Lower lobe of right lung (tissue), 2 donors: ENCODE results near the gene S100A12. TPM values are rescaled to one million over a fixed set of nuclear protein-coding genes. Genes with fewer than 3 reads are reported as not detected.

Experiments used
- ATAC-seq, 2 donors: fragments of 200-7000 bp; cut with Tn5 transposase; one replicate each; pipeline ENCODE4 v1.9.1; 2020 to 2022; ENCODE audit warnings: mild to moderate bottlenecking in 2 of 2, moderate library complexity in 2 of 2
- DNase-seq: peaks from one replicate; pipeline ENCODE4 v3.0.0-alpha.2; 2020
- H3K27ac ChIP-seq: fragments of 200-600 bp; one replicate; pipeline ENCODE4 v1.8.0; 2022
- H3K27me3 ChIP-seq: fragments of 200-600 bp; one replicate; pipeline ENCODE4 v1.8.0; 2022; ENCODE audit warnings: low read depth
- H3K36me3 ChIP-seq: fragments of 200-600 bp; one replicate; pipeline ENCODE4 v1.8.0; 2022; ENCODE audit warnings: mild to moderate bottlenecking
- H3K4me1 ChIP-seq: fragments of 200-600 bp; one replicate; pipeline ENCODE4 v1.8.0; 2022
- H3K4me3 ChIP-seq: fragments of 200-600 bp; one replicate; pipeline ENCODE4 v1.8.0; 2022; ENCODE audit warnings: mild to moderate bottlenecking
- H3K9me3 ChIP-seq: fragments of 200-600 bp; one replicate; pipeline ENCODE4 v1.8.0; 2022
- intact Hi-C: fragments of 100-400 bp; cut with DNase I; formaldehyde crosslinking; loops from one replicate; pipeline ENCODE4 v1.11.0; 2022
- total RNA-seq: library from RNA; stranded (reverse); fragmentation: NEBNext Ultra II Directional; extraction: Animal tissue kit (Norgen Biotek cat#: 25700); gene quantifications from one replicate; pipeline ENCODE4 v1.2.1, GENCODE V29; 2021
- TF ChIP-seq, protein P1 (sequence below): fragments of 200-600 bp; IDR thresholded peaks from one replicate; pipeline ENCODE4 v1.8.0; 2022; ENCODE audit warnings: antibody characterized with exemption, mild to moderate bottlenecking
- donor health status: DM: no; HTN: yes; CAD: no; lungs with severe emphysema.

S100A12 gene
- total RNA-seq, 1 donor from 2014 or later, result 54.9 TPM

DNA sequence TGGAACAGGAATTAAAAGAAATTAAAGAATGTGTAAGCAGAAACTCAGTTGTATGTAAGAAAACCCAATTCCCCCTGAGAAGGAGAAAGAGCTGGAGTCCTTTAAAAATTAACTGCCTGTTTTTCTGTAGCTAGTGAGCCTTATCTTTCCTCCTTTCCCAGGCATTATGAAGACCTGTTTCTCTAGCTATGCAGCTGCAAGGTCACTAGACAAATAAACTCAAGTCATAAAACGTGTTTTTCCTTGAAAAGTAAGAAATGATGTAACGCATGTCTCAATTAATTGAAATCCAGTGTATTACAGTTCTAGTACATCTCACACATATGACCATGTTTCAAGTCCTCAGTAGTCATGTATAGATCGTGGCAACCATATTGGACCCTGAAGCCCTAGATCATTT is 5.3 kb downstream of the S100A12 start:
- DNase-seq (no peak), ATAC-seq (no peak)
- intact Hi-C loops, result no loop called here
- no peak overlapping the region for H3K4me3 ChIP-seq
- no peaks in the 10 kb centered on the region for H3K9me3 ChIP-seq
- no peaks in the 10 kb centered on the region for H3K27me3 ChIP-seq
- peaks cover 16% of the 10 kb centered on the region for H3K4me1 ChIP-seq
- no peak overlapping the region for H3K27ac ChIP-seq
- no peaks in the 10 kb centered on the region for H3K36me3 ChIP-seq
- TF ChIP-seq, protein P1, sequence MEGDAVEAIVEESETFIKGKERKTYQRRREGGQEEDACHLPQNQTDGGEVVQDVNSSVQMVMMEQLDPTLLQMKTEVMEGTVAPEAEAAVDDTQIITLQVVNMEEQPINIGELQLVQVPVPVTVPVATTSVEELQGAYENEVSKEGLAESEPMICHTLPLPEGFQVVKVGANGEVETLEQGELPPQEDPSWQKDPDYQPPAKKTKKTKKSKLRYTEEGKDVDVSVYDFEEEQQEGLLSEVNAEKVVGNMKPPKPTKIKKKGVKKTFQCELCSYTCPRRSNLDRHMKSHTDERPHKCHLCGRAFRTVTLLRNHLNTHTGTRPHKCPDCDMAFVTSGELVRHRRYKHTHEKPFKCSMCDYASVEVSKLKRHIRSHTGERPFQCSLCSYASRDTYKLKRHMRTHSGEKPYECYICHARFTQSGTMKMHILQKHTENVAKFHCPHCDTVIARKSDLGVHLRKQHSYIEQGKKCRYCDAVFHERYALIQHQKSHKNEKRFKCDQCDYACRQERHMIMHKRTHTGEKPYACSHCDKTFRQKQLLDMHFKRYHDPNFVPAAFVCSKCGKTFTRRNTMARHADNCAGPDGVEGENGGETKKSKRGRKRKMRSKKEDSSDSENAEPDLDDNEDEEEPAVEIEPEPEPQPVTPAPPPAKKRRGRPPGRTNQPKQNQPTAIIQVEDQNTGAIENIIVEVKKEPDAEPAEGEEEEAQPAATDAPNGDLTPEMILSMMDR, result no peak

DNA sequence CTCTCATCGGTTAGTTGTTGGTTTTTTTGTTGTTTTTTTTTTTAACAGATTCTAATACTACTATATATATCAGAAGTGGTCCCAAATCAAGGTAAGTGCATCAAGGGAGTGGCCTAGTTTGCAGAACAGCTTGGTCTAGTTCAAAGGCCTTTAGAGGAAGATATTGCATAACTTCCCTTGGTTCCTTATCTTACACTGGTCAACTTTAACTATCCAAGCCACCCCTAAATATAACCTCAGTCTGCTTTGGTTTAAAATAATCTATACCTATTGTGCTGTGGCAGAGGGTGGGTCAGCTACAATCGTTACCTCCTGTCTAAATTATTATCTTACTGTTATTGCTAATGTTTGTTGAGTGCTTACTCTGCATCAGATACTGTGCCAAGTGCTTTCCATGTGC is 6.9 kb downstream of the S100A12 start:
- no peak overlapping the region for H3K27ac ChIP-seq
- ATAC-seq (peak; percentile 59 to 66), DNase-seq (no peak)
- peaks cover 15% of the 10 kb centered on the region for H3K4me1 ChIP-seq
- no peaks in the 10 kb centered on the region for H3K9me3 ChIP-seq
- H3K27me3 ChIP-seq, result no peaks in the 10 kb centered on the region
- intact Hi-C loops, result no loop called here
- H3K4me3 ChIP-seq, result no peak overlapping the region
- H3K36me3 ChIP-seq, result no peaks in the 10 kb centered on the region
- TF ChIP-seq, protein P1, result no peak

DNA sequence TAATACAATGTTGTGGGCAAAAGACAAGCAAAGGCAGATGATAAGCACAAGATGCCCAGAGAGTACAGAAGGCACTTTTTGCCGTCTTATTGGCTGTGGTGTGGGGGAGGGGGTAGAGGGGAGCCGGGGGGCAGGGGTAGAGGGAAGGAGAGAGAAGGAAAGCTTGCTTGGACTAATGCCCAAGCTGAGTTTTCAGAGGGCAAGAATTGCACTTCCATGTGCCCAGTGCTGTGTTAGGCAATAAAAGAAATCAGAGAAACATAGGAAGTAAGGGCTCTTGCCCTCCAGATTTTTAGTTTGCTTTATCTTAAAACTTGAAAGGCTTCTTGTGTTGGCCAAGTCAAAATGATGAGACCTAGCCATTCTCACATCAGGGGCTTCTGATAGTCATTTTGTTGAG is 8.3 kb downstream of the S100A12 start:
- Histone ChIP-seq H3K36me3 (no peaks in the 10 kb centered on the region), H3K27me3 (no peaks in the 10 kb centered on the region), H3K9me3 (no peaks in the 10 kb centered on the region), H3K27ac (no peak overlapping the region), H3K4me1 (peaks cover 15% of the 10 kb centered on the region), H3K4me3 (no peak overlapping the region)
- intact Hi-C loops, result no loop called here
- TF ChIP-seq, protein P1, result no peak
- ATAC-seq (no peak), DNase-seq (no peak)

DNA sequence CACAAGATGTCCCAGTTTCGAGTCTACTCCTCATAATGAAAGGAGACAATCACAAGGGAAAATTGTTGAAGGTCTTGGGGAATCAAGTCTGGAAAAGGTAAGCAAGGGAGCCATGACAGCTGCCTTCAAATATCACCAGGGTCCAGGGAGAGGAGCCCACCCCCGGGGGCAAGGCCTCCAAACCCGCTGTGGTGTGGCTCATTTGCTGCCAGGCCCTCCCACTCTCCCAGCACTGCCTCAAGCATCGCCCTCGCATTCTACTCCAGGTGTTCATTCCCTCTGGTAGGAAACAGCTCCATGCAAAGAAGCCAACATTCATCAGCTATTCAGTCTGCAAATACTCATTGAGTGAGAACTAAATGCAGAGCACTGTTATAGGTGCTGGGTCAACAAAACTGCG is 9.2 kb downstream of the S100A12 start:
- intact Hi-C loops, result no loop called here
- H3K4me1 ChIP-seq, result peaks cover 15% of the 10 kb centered on the region
- no peak overlapping the region for H3K27ac ChIP-seq
- H3K4me3 ChIP-seq, result no peak overlapping the region
- DNase-seq (no peak), ATAC-seq (no peak)
- no peaks in the 10 kb centered on the region for H3K27me3 ChIP-seq
- no peaks in the 10 kb centered on the region for H3K36me3 ChIP-seq
- TF ChIP-seq, protein P1, result no peak
- H3K9me3 ChIP-seq, result no peaks in the 10 kb centered on the region

DNA sequence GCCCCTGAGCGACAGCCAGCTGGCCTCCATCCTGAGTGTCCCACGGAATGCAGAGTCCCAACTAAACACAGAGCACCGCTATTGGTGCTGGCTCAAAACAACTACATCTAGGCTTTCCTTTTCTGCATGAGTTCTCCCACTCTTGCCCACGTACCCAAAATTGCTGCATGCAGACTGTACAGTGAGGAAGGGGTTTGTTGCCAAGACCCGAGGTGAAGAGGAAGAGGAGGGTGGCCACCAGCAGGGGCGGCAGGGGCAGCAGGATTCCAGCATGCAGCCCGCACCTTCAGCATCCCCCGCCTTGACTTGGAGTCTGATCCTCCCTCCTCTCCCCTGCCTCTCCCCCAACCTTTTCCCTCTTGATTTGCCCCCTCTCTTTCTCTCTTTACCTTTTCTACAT is 9.7 kb downstream of the S100A12 start:
- TF ChIP-seq, protein P1, result no peak
- Histone ChIP-seq H3K27me3 (no peaks in the 10 kb centered on the region), H3K27ac (no peak overlapping the region), H3K4me1 (peaks cover 15% of the 10 kb centered on the region), H3K9me3 (no peaks in the 10 kb centered on the region), H3K4me3 (no peak overlapping the region), H3K36me3 (no peaks in the 10 kb centered on the region)
- ATAC-seq (no peak), DNase-seq (no peak)
- intact Hi-C loops, result no loop called here
